Left lung (tissue), 10 donors: Measurements from ENCODE around the gene LARP1B. TPM values are rescaled to one million over a fixed set of nuclear protein-coding genes. Genes with fewer than 3 reads are reported as not detected.

ENCODE experiments used
- ATAC-seq: fragments of 200-7000 bp; cut with Tn5 transposase; one replicate; pipeline ENCODE4 v1.9.1; 2020; ENCODE audit warnings: moderate library complexity
- DNase-seq, 4 donors: peaks; one replicate each; pipeline ENCODE4 v3.0.0-alpha.2; 2013 to 2020
- H3K27ac ChIP-seq, 2 donors: fragments of 200-600 bp; sonication (generic) in 1 of 2; one replicate each; pipeline versions ENCODE4 v1.5.0 to v1.8.0; 2020 to 2021
- H3K27me3 ChIP-seq, 2 donors: fragments of 200-600 bp; sonication (generic) in 1 of 2; one replicate each; pipeline versions ENCODE4 v1.5.0 to v1.8.0; 2020 to 2021
- H3K36me3 ChIP-seq, 2 donors: fragments of 200-600 bp; sonication (generic) in 1 of 2; one replicate each; pipeline versions ENCODE4 v1.5.0 to v1.8.0; 2020 to 2021
- H3K4me1 ChIP-seq, 2 donors: fragments of 200-600 bp; one replicate each; pipeline ENCODE4 v1.8.0; 2021
- H3K4me3 ChIP-seq, 2 donors: fragments of 200-600 bp; sonication (generic) in 1 of 2; one replicate each; pipeline versions ENCODE4 v1.5.0 to v1.8.0; 2020 to 2021; ENCODE audit warnings: mild to moderate bottlenecking in 1 of 2
- H3K9me3 ChIP-seq, 2 donors: fragments of 200-600 bp; sonication (generic) in 1 of 2; one replicate each; pipeline versions ENCODE4 v1.5.0 to v1.8.0; 2020 to 2021
- intact Hi-C, 2 donors: fragments of 100-400 bp; cut with DNase I; formaldehyde crosslinking; loops; one replicate each; pipeline versions ENCODE4 v1.11.2 to v1.14.2; 2022
- polyA plus RNA-seq, 6 donors: library from polyadenylated mRNA; unstranded; fragments of 120-200 nt; gene quantifications; one replicate each; pipeline ENCODE4 v1.2.1, GENCODE V29; 2013; ENCODE audit not compliant: insufficient read length in 6 of 6
- total RNA-seq, 2 donors: library from RNA; stranded (reverse); fragmentation: NEBNext Ultra II Directional; extraction: Animal tissue kit (Norgen Biotek cat#: 25700); gene quantifications; one replicate each; pipeline ENCODE4 v1.2.1, GENCODE V29; 2021
- TF ChIP-seq, protein P1 (sequence below), 2 donors: fragments of 200-600 bp; sonication (generic) in 1 of 2; IDR thresholded peaks; one replicate each; pipeline versions ENCODE4 v1.5.0 to v1.8.0; 2021; ENCODE audit warnings: antibody characterized with exemption in 2 of 2
- donor health status: DM: no; HTN: yes; CAD: no.
- donor health status: DM: no; HTN: no; CAD: no.

LARP1B gene
- total and polyA plus RNA-seq, 8 donors = 14.5 to 19.7 (median 17.2) TPM

DNA sequence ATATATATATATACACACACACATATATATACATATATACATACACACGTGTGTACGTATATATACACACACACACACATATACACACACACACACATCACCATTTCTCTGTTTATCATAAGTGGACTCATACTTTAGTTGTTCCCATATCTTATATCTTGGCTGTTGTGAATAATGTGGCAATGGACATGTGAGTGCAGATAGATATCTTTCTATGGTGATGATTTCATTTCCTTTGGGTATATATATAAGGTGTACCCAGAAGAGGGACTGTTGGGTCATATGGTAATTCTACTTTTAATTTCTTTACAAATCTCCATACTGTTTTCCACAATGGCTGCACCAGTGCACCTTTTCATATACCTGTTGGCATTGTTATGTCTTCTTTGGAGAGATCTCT, 105.9 kb downstream of the LARP1B start:
- H3K4me3 ChIP-seq = no peak overlapping the region
- H3K4me1 ChIP-seq = no peaks in the 10 kb centered on the region
- TF ChIP-seq, protein P1, sequence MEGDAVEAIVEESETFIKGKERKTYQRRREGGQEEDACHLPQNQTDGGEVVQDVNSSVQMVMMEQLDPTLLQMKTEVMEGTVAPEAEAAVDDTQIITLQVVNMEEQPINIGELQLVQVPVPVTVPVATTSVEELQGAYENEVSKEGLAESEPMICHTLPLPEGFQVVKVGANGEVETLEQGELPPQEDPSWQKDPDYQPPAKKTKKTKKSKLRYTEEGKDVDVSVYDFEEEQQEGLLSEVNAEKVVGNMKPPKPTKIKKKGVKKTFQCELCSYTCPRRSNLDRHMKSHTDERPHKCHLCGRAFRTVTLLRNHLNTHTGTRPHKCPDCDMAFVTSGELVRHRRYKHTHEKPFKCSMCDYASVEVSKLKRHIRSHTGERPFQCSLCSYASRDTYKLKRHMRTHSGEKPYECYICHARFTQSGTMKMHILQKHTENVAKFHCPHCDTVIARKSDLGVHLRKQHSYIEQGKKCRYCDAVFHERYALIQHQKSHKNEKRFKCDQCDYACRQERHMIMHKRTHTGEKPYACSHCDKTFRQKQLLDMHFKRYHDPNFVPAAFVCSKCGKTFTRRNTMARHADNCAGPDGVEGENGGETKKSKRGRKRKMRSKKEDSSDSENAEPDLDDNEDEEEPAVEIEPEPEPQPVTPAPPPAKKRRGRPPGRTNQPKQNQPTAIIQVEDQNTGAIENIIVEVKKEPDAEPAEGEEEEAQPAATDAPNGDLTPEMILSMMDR (IDR thresholded peaks at IDR 0.05) = no peak
- intact Hi-C loops = no loop called here
- H3K27ac ChIP-seq = no peak overlapping the region
- H3K36me3 ChIP-seq = no peaks in the 10 kb centered on the region
- H3K27me3 ChIP-seq = no peaks in the 10 kb centered on the region
- ATAC-seq = no peak
- H3K9me3 ChIP-seq = no peaks in the 10 kb centered on the region
- no peak for DNase-seq

DNA sequence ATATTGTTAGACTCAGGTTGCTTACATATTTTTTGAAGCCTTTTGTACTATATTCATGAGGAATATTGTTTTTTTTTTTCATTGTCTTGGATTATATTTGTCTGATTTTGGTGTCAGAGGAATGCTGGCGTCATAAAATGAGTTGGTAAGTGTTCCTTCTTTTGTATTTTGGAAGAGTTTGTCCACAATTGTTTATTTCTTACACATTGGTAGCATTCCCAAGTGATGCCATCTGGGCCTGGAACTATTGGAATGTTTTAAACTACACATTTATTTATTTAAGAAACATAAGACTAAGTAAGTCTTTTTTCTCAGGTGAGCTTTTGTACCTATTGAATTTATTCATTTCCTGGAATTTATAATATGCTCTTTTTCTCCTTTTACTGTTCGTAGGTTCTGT, 107.6 kb downstream of the LARP1B start:
- Histone ChIP-seq H3K4me1 (no peaks in the 10 kb centered on the region), H3K9me3 (no peaks in the 10 kb centered on the region), H3K27ac (no peak overlapping the region), H3K4me3 (no peak overlapping the region), H3K36me3 (no peaks in the 10 kb centered on the region), H3K27me3 (no peaks in the 10 kb centered on the region)
- intact Hi-C loops = no loop called here
- TF ChIP-seq, protein P1 (IDR thresholded peaks at IDR 0.05) = no peak
- ATAC-seq (no peak), DNase-seq (no peak)

DNA sequence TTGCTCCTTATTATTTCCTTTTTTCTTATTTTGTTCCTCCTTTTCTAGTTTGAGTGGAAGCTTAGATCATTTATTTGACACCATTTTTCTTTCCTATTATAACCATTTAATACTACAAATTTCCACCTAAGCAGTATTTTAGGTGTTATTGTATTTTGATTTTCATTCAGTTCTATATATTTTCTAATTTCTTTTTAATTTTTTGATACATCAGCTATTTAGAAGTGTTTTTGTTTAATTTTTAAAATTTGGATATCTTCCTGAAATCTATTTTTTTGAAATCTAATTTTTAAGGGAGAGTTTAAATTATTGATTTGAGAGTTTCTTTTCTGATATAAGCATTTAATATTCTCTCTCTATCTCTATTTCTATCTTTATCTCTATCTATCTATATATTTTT, 108.1 kb downstream of the LARP1B start:
- no peak for ATAC-seq
- Histone ChIP-seq H3K4me1 (no peaks in the 10 kb centered on the region), H3K27ac (no peak overlapping the region), H3K27me3 (no peaks in the 10 kb centered on the region), H3K4me3 (no peak overlapping the region), H3K9me3 (no peaks in the 10 kb centered on the region), H3K36me3 (no peaks in the 10 kb centered on the region)
- DNase-seq = no peak
- TF ChIP-seq, protein P1 (IDR thresholded peaks at IDR 0.05) = no peak
- intact Hi-C loops = no loop called here

DNA sequence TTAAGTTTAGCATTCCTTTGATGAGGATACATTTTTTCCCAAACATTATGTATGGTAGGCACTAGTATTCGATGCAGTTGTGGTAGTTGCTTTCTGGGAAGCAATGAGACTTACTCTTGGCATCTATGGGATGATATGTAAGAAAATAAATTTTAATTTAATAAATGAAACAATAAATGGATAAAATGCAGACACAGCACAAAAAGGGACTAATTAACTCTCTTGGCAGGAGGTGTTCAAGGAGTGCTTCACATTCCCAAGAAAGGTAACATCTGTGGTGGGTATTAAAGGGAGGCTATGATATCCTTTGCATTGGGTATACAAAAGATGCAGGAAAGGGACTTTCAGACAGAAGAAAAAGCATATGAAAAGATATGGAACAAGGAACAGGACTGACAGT, 115.5 kb downstream of the LARP1B start:
- H3K4me3 ChIP-seq = no peak overlapping the region
- intact Hi-C loops = no loop called here
- H3K36me3 ChIP-seq = no peaks in the 10 kb centered on the region
- H3K27me3 ChIP-seq = no peaks in the 10 kb centered on the region
- no peak overlapping the region for H3K27ac ChIP-seq
- TF ChIP-seq, protein P1 (IDR thresholded peaks at IDR 0.05) = no peak
- DNase-seq (no peak), ATAC-seq (no peak)
- no peaks in the 10 kb centered on the region for H3K9me3 ChIP-seq
- H3K4me1 ChIP-seq = no peaks in the 10 kb centered on the region

DNA sequence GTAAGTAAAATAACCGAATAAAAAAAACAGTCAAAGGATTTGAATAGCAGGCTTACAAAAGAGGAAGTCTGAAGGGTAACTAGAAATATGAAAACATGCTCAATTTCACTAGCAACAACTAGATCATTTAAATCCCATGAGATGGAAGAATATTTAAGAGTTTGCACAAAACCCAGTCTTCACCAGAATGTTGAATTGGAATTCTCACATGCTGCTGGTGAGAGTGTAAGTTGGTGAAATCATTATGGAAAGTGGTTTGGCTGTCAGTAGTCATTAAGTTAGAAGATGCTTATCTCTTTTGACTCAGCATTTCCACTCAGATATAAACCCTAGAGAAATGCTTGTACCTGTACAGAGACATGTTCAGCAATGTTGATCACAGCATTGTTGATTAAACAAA, 116.4 kb downstream of the LARP1B start:
- no peak overlapping the region for H3K4me3 ChIP-seq
- ATAC-seq (no peak), DNase-seq (no peak)
- H3K4me1 ChIP-seq = no peaks in the 10 kb centered on the region
- H3K27me3 ChIP-seq = no peaks in the 10 kb centered on the region
- H3K9me3 ChIP-seq = no peaks in the 10 kb centered on the region
- H3K27ac ChIP-seq = no peak overlapping the region
- intact Hi-C loops = no loop called here
- no peaks in the 10 kb centered on the region for H3K36me3 ChIP-seq
- TF ChIP-seq, protein P1 (IDR thresholded peaks at IDR 0.05) = no peak
